Stomach smooth muscle (tissue), 2 donors: Measurements from ENCODE around the gene SRGN.
A peak's percentile ranks its signal among the peaks of the same experiment; 100 is the strongest.
"Not testable (repeated sequence)": the region's sequence is repeated elsewhere in the genome, so short reads cannot be mapped to it uniquely, and the experiment has no call there.

Experiments
- H3K27ac ChIP-seq: one replicate; pipeline ENCODE4 v1.7.0; 2013; ENCODE audit warnings: mild to moderate bottlenecking, low read length, inconsistent platforms
- H3K27me3 ChIP-seq, 2 donors: one replicate each; pipeline ENCODE4 v1.7.0; 2013; ENCODE audit warnings: low read length in 2 of 2; ENCODE audit not compliant: insufficient read depth in 2 of 2, control insufficient read depth in 1 of 2
- H3K36me3 ChIP-seq, 2 donors: one replicate each; pipeline ENCODE4 v1.7.0; 2013; ENCODE audit warnings: low read length in 2 of 2; ENCODE audit not compliant: control insufficient read depth in 2 of 2, insufficient read depth in 2 of 2
- H3K4me1 ChIP-seq: one replicate; pipeline ENCODE4 v1.7.0; 2013; ENCODE audit warnings: low read length; ENCODE audit not compliant: control insufficient read depth, insufficient read depth
- H3K4me3 ChIP-seq, 2 donors: one replicate each; pipeline ENCODE4 v1.7.0; 2013; ENCODE audit warnings: low read length in 2 of 2
- H3K9ac ChIP-seq, 2 donors: one replicate each; pipeline ENCODE4 v1.7.0; 2013; ENCODE audit warnings: low read length in 2 of 2, mild to moderate bottlenecking in 1 of 2
- H3K9me3 ChIP-seq, 2 donors: one replicate each; pipeline ENCODE4 v1.7.0; 2013; ENCODE audit warnings: low read length in 2 of 2; ENCODE audit not compliant: control insufficient read depth in 2 of 2
- donor health status: healthy.
- donor health status: Pancreatic carcinoma.

The SRGN gene

DNA sequence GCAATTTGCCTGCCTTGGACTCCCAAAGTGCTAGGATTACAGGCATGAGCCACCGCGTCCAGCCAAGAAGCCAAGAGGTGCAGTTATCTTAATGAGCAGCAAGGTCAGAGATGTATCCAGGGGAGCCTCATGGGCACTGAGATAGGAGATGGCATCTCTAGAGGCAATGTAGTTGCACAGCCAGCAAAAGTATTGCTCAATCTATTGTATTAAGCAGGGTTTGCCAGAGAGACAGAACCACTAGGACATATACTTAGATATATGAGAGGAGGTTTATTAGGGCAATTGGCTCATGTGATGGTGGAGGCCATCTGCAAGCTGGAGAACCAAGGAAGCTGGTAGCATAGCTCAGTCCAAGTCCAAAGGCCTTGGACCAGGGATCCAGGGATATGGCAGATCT, 19.8 kb downstream of the SRGN start:
- Histone ChIP-seq H3K4me1 (no peaks in the 10 kb centered on the region), H3K27ac (no peak overlapping the region), H3K9me3 (no peaks in the 10 kb centered on the region), H3K36me3 (no peaks in the 10 kb centered on the region), H3K4me3 (no peak overlapping the region), H3K27me3 (no peaks in the 10 kb centered on the region), H3K9ac (no peak overlapping the region)

DNA sequence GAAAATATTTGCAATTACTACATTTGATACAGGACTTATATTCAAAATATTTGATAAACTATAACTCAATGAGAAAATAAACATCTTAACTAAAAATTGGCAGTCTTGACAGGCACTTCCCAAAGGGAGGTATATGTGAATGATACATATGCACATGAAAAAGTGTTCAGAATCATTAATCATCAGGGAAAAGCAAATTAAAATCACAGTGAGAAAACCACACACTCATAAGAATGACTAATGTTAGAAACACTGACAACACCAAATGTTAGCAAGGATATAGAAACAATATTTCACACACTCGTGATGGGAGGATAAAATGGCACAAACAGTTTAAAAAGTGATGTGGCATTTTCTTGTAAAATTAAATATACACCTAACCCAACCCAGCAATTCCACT, 32.0 kb downstream of the SRGN start:
- Histone ChIP-seq H3K9ac (no peak overlapping the region), H3K9me3 (no peaks in the 10 kb centered on the region), H3K4me3 (no peak overlapping the region), H3K36me3 (no peaks in the 10 kb centered on the region), H3K27me3 (no peaks in the 10 kb centered on the region), H3K27ac (no peak overlapping the region), H3K4me1 (peaks cover under 1% of the 10 kb centered on the region)

DNA sequence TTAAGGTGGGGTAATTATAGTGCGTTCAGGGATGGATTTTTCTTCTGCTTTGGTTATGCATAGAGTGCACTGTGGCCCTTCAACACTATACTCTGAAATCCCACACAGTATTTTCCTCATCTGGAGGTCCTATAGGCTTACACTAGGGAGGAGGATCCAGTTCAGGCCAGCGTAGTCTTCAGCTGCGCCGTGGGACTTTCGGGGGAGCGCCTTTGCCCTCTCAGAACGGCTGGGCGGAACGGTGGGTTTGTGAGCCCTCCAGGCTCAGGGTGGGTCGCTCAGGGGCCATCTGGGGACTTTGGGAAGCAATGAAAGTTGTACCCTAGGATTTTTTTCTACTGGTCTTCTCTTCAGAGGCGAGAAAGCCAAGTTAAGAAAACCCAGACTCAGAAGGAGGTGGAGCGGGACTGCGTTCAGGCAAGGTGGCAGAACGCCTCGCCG, 35.4 kb downstream of the SRGN start:
- H3K9me3 ChIP-seq: no peaks in the 10 kb centered on the region
- H3K36me3 ChIP-seq: no peaks in the 10 kb centered on the region
- peak overlapping the region; percentile 89 to 100 for H3K9ac ChIP-seq
- peak overlapping the region; percentile 73 to 88 for H3K4me3 ChIP-seq
- no peaks in the 10 kb centered on the region for H3K27me3 ChIP-seq
- H3K27ac ChIP-seq: peak overlapping the region; percentile 99
- peaks cover 9% of the 10 kb centered on the region for H3K4me1 ChIP-seq

DNA sequence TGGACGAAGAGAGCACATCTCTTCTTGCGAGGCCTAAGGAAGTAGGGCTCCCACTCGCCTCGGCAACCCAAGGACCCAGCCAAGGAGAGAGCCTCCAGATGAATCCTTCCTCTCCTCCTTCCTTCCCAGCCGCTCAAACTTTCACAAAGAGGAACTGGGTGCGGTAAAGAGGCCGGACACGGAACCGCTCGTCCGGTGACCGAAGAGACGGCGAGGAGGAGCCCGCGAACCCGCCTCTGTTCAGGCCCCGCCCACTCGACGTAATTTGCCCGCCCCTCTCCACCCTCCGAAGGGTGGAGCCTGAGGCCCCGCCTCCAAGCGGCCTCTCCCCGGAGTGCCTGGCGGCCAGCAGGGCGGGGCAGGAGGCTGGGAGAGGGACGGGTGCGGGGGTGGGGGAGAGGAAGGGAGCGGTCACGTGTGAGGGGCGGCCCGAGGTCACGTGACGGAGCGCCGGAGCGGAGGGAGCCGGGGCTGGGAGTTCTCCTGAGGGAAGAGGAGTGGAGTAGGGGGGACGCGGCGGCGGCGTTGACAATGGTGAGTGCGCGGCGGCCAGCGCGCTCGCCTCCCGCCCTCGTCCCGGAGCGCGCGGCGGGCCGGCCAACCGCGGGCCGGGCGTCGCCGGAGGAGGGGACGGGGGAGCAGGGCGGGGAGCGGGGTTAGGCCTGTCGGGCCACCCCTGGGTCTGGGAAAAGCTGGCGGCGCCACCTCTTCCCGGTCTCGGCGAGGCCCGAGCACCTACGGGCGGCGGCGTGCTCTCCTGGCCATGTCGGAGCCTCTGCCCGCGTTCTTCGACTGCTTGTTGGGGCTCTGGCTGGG, 36.1 kb downstream of the SRGN start, which contains the start of gene VPS26A:
VPS26A (plus strand) TSS at position 432 of the 816 bp plus-strand sequence; CDS start at position 532, 100 bp downstream.
- Histone ChIP-seq H3K36me3 (no peaks in the 10 kb centered on the region), H3K9ac (peak within 1 kb of the TSS; percentile 89 to 100), H3K4me3 (peak within 1 kb of the TSS; percentile 73 to 88), H3K4me1 (peaks cover 9% of the 10 kb centered on the region), H3K9me3 (no peaks in the 10 kb centered on the region), H3K27ac (peak within 1 kb of the TSS; percentile 99), H3K27me3 (no peaks in the 10 kb centered on the region)

DNA sequence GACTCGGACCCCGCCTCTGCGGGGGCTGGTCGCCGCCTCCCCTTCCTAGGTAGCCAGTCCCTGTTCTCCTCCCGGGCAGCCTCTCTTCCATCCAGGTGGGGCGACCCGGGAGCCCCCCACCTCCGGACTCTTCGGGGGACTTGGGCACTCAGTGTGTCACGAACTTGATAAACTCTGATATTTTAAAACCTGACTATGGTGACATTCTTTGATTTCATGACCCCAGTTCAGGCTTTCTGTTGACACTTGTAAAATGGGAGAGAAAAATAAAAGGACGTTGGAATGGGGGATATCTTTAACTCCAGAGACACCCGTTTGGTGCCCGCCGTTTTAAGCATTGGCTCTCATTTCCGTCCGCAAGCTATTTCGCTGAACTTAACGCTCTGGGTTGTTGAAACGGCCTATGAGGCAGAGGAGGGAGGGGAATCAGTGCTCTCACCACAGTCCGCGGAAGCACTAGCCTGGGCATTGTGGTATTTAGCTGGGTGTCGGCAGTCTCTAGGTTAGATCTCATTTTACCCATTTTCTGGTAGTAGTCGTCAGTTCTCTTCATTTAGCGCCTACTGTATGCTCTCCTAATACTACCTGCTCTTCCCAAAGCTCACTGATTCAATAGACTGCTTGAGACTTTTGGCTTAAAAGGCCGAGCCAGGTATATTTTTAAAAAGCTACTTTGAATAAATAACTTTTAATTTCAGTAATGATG, 36.8 kb downstream of the SRGN start:
- H3K27ac ChIP-seq: peak overlapping the region; percentile 99
- H3K4me3 ChIP-seq: peak overlapping the region; percentile 67 to 88
- peak overlapping the region; percentile 69 to 90 for H3K9ac ChIP-seq
- H3K9me3 ChIP-seq: no peaks in the 10 kb centered on the region
- H3K36me3 ChIP-seq: no peaks in the 10 kb centered on the region
- peaks cover 11% of the 10 kb centered on the region for H3K4me1 ChIP-seq
- no peaks in the 10 kb centered on the region for H3K27me3 ChIP-seq

DNA sequence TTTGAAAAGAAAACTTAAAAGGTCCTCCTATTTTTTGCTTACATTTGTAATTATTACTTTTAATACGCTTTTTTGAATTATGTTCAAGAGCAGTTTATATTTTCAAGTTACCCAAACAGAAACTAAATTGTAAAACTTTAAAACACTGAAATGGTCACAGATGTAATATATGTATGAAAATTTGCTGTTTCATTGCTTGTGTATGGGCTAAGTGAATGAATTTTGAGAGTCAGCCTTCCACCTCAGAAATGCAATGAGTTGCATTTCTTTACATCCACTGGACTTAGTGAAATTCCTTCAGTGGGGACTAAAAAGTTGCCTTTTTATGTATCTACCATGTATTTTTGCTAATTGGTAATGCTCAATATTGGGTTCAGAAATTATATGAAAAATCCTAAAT, 37.7 kb downstream of the SRGN start:
- Histone ChIP-seq H3K9me3 (no peaks in the 10 kb centered on the region), H3K4me3 (peak overlapping the region; percentile 67 to 88), H3K27ac (no peak overlapping the region), H3K4me1 (peaks cover 11% of the 10 kb centered on the region), H3K9ac (peak overlapping the region in 1 of 2 donors; percentile 69), H3K27me3 (no peaks in the 10 kb centered on the region), H3K36me3 (no peaks in the 10 kb centered on the region)

DNA sequence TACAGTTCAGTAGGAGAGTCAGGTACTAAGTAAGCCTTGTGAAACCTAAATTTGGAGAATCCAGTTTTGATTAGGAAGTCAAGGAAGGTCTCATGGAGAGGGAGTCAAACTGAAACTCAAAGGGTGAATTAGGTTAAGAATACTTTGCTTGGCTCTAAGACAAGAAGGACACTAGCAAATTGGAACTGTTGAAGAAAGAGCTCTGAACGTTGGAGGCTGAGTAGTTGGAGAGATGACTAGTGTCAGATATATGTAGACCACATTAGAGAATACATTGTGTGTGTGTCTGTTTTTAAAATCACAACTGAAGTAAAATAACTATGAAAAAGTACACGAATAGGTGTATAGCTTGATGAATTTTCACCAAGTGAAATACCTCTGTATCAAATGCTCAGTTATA, 42.3 kb downstream of the SRGN start:
- H3K27me3 ChIP-seq: no peaks in the 10 kb centered on the region
- H3K9ac ChIP-seq: no peak overlapping the region
- H3K4me1 ChIP-seq: peaks cover 6% of the 10 kb centered on the region
- no peak overlapping the region for H3K27ac ChIP-seq
- H3K4me3 ChIP-seq: no peak overlapping the region
- H3K36me3 ChIP-seq: peaks cover 0 to 4% of the 10 kb centered on the region in 2 donors
- no peaks in the 10 kb centered on the region for H3K9me3 ChIP-seq

DNA sequence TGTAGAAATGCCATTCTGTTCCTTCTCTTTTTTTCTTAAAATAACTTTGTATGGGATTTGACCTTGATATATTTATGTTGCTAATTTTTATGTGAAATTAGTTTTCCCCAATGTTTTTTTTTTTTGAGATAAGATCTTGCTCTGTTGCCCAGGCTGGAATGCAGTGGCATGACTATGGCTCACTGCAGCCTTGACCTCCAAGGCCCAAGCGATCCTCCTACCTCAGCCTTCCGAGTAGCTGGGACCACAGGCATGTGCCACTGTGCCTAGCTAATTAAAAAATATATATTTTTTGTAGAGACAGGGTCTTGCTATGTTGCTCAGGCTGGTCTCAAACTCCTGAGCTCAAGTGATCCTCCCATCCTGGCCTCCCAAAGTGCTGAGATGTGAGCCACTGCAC, 52.1 kb downstream of the SRGN start:
- H3K27me3 ChIP-seq: no peaks in the 10 kb centered on the region
- H3K4me1 ChIP-seq: no peaks in the 10 kb centered on the region
- no peaks in the 10 kb centered on the region for H3K9me3 ChIP-seq
- H3K27ac ChIP-seq: no peak overlapping the region
- no peak overlapping the region for H3K4me3 ChIP-seq
- H3K9ac ChIP-seq: no peak overlapping the region
- peaks cover 0 to 3% of the 10 kb centered on the region in 2 donors for H3K36me3 ChIP-seq

DNA sequence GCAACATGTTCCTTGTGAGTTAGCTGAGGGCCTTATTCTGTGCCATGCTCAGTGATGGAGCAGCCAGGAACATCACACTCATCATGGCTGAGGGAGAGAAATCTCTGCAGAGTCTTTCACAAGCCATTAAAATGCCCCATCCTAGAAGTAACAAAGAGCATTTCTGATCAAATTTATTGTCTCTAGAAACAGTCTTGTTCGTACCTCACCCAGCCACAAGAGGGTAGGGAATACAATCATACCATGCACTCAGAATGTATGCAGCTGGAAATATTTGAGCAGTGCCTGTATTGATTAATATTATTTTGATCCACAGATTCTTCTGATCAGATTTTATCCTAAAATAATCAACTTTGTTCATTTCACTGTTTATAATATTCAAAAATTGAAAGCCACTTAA, 53.4 kb downstream of the SRGN start:
- Histone ChIP-seq H3K27me3 (no peaks in the 10 kb centered on the region), H3K9ac (no peak overlapping the region), H3K9me3 (no peaks in the 10 kb centered on the region), H3K4me3 (no peak overlapping the region), H3K4me1 (no peaks in the 10 kb centered on the region), H3K27ac (no peak overlapping the region), H3K36me3 (peaks cover 0 to 3% of the 10 kb centered on the region in 2 donors)

DNA sequence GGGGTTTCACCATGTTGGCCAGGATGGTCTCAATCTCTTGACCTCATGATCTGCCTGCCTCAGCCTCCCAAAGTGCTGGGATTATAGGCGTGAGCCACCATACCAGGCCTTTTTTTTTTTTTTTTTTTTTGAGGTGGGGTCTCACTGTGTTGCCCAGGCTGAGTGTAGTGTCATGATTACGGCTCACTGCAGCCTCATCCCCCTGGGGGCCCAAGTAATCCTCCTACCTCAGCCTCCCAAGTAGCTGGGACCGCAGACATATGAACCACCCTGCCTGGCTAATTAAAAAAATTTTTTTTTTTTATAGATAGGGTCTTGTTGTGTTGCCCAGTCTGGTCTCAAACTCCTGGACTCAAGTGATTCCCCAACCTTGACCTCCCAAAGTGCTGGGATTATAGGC, 54.2 kb downstream of the SRGN start:
- not testable (repeated sequence) for H3K27ac ChIP-seq

DNA sequence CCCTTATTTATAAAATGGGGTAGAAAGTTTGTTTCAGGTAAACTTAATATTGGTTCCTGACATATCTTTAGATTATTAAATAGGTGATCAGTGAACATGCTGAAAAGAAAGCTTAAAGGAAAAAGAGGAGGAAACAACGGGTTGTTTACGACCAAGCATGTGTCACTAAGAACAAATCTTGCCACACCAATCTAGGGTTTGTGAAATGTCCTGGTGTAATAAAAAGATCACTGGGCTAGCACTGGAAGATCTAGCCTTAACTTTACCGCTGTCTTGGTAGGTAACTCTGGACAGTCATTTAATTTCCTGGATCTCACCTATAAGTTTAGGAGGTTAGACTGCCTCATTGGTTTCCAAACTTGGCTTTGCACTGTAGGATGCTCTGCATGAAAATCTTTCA, 55.1 kb downstream of the SRGN start:
- Histone ChIP-seq H3K4me1 (no peaks in the 10 kb centered on the region), H3K27me3 (no peaks in the 10 kb centered on the region)

More for the DNA sequence above, 54.2 kb downstream of the SRGN start:
- H3K4me1 ChIP-seq, H3K36me3 ChIP-seq, H3K4me3 ChIP-seq, H3K9ac ChIP-seq, H3K27me3 ChIP-seq, H3K9me3 ChIP-seq: not testable (repeated sequence)

More for the DNA sequence above, 55.1 kb downstream of the SRGN start:
- Histone ChIP-seq H3K9me3 (no peaks in the 10 kb centered on the region), H3K9ac (no peak overlapping the region), H3K4me3 (no peak overlapping the region), H3K27ac (no peak overlapping the region), H3K36me3 (no peaks in the 10 kb centered on the region)
